Stomach (tissue), 9 donors: ENCODE measurements around the gene PRR5L. TPM values are rescaled to one million over a fixed set of nuclear protein-coding genes. Genes with fewer than 3 reads are reported as not detected.

Experiments
- DNase-seq, 2 donors: peaks; one replicate each; pipeline versions ENCODE4 v3.0.0 to v3.0.0-alpha.2; 2013 to 2019
- H3K27ac ChIP-seq, 5 donors: fragments of 200-600 bp in 4 of 5; sonication (generic) in 4 of 5; one replicate each; pipeline ENCODE4 v1.5.1; 2013 to 2019; ENCODE audit warnings: mild to moderate bottlenecking in 1 of 5, moderate library complexity in 1 of 5
- H3K27me3 ChIP-seq, 3 donors: fragments of 200-600 bp; sonication (generic); one replicate each; pipeline ENCODE4 v1.5.1; 2017 to 2019; ENCODE audit warnings: mixed run types in 1 of 3
- H3K36me3 ChIP-seq, 4 donors: fragments of 200-600 bp; sonication (generic); 1 replicate in 3 of 4; 2 replicates in 1 of 4; pipeline ENCODE4 v1.5.1; 2016 to 2019
- H3K4me1 ChIP-seq, 4 donors: fragments of 200-600 bp; sonication (generic); one replicate each; pipeline ENCODE4 v1.5.1; 2016 to 2019
- H3K4me3 ChIP-seq, 4 donors: fragments of 200-600 bp; sonication (generic) in 3 of 4; one replicate each; pipeline ENCODE4 v1.5.1; 2016 to 2019; ENCODE audit warnings: mild to moderate bottlenecking in 1 of 4
- H3K9me3 ChIP-seq, 4 donors: fragments of 200-600 bp; sonication (generic); one replicate each; pipeline ENCODE4 v1.5.1; 2016 to 2019
- EP300 ChIP-seq: sonication (generic); formaldehyde crosslinking; IDR thresholded peaks from one replicate; pipeline ENCODE4 v1.6.1; 2017; ENCODE audit warnings: antibody characterized with exemption
- POLR2A ChIP-seq, 4 donors: fragments of 450-650 bp; IDR thresholded peaks; one replicate each; pipeline ENCODE4 v1.6.1; 2016; ENCODE audit warnings: antibody characterized with exemption in 4 of 4, control low read depth in 2 of 4, mild to moderate bottlenecking in 1 of 4, moderate library complexity in 1 of 4
- POLR2AphosphoS5 ChIP-seq, 3 donors: sonication (generic); formaldehyde crosslinking; IDR thresholded peaks; one replicate each; pipeline ENCODE4 v1.6.1; 2016; ENCODE audit warnings: antibody characterized with exemption in 3 of 3
- WGBS, 5 donors: extraction: QIAGEN DNeasy Blood & Tissue Kit in 3 of 5; methylation state at CpG; one replicate each; pipeline versions ENCODE4 v1.1.5 to v1.1.7; 2013 to 2018; 5-methylcytosine and 5-hydroxymethylcytosine counted together
- intact Hi-C: fragments of 100-400 bp; cut with DNase I; formaldehyde crosslinking; loops from one replicate; pipeline ENCODE4 v1.15.1; 2023; ENCODE audit warnings: low total_unique reads
- polyA plus RNA-seq, 3 donors: library from polyadenylated mRNA; stranded (reverse); fragments of 200-250 nt; gene quantifications; one replicate each; pipeline ENCODE4 v1.2.3, GENCODE V29; 2013
- total RNA-seq, 5 donors: library from RNA; depleted of rRNA; stranded (reverse); fragments of >200 nt; gene quantifications; one replicate each; pipeline versions ENCODE4 v1.1.0 to v1.2.3, GENCODE V29; 2014 to 2016
- TF ChIP-seq, protein P1 (sequence below), 7 experiments: fragments of 450-650 bp in 4 of 7; fragments of 200-600 bp in 3 of 7; sonication (generic) in 3 of 7; IDR thresholded peaks; one replicate each; pipeline ENCODE4 v1.5.1; 2016 to 2019; ENCODE audit warnings: antibody characterized with exemption in 7 of 7, control low read depth in 2 of 7, mild to moderate bottlenecking in 1 of 7
- donor health status: healthy with polysubstance abuse.
- donor health status: Bipolar disorder and iron deficiency.
- donor health status: healthy.

PRR5L gene
- total and polyA plus RNA-seq, 8 donors: 1.4 to 274 (median 2.4) TPM; not detected in 1

DNA sequence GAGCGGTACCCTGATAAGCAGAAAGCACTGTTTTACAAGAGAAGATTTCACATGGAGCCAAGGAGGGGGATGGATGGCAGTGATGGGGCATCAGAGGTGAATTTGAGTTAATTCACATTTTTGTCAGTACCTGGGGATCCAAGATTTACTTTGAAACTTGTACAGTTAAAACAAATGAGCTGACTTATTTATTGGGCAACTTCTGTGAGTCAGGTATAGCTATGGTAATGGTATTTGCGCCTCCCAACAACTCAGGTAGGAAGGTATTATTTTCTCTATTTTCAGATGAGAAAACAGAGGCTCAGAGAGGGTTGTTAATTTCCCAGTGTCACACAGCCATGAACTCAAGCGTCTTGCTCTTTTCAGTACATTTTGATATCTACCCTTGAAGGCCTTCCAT, 83.6 kb downstream of the PRR5L start:
- Histone ChIP-seq H3K27me3 (peaks cover 0 to 42% (median 4%) of the 10 kb centered on the region in 3 donors), H3K4me3 (no peak overlapping the region), H3K36me3 (no peaks in the 10 kb centered on the region), H3K4me1 (peaks cover 10 to 28% (median 22%) of the 10 kb centered on the region in 4 donors), H3K27ac (no peak overlapping the region), H3K9me3 (no peaks in the 10 kb centered on the region)
- intact Hi-C loops: no loop called here
- 94 to 99% (median 96%) methylated on average over 3 of the region's 3 CpGs for WGBS, 5 donors
- TF ChIP-seq EP300 (no peak), POLR2AphosphoS5 (IDR thresholded peaks at IDR 0.05) (no peak), POLR2A (IDR thresholded peaks at IDR 0.05) (no peak)
- TF ChIP-seq, protein P1, sequence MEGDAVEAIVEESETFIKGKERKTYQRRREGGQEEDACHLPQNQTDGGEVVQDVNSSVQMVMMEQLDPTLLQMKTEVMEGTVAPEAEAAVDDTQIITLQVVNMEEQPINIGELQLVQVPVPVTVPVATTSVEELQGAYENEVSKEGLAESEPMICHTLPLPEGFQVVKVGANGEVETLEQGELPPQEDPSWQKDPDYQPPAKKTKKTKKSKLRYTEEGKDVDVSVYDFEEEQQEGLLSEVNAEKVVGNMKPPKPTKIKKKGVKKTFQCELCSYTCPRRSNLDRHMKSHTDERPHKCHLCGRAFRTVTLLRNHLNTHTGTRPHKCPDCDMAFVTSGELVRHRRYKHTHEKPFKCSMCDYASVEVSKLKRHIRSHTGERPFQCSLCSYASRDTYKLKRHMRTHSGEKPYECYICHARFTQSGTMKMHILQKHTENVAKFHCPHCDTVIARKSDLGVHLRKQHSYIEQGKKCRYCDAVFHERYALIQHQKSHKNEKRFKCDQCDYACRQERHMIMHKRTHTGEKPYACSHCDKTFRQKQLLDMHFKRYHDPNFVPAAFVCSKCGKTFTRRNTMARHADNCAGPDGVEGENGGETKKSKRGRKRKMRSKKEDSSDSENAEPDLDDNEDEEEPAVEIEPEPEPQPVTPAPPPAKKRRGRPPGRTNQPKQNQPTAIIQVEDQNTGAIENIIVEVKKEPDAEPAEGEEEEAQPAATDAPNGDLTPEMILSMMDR (IDR thresholded peaks at IDR 0.05): no peak
- no peak for DNase-seq

DNA sequence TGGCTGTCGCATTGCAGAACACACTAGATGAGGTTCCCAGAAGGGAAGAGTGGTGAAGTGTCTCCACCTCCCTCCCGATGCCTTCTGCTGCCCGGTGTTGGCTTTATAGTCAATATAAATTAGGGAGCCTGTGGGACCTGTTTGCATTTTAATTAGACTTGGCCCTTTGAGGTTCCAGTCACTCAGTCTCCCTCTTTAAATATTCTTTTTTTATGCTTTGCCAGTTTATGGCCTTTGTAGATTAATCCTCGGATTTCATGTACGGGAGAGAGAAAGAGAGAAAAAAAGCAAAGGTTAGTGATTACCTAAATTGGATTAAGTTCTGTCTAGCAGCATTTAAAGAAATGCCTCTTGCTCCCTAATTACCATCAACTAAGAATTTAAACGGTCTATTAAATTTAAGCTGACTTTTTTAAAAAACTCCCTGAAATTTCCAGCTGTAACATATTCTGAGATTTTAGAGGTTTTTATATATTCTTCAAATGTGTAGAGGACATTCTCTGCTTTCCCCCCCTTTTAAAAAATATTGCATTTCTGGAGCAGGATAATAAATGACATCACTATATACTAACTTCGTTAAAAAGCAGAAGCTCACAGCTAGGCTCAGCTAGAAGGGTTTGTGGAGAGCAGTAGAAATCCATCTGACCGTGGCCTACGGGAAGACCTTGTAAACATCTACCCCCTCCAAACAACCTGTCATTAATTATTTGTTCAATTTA, 84.4 kb downstream of the PRR5L start:
- Histone ChIP-seq H3K9me3 (no peaks in the 10 kb centered on the region), H3K27ac (no peak overlapping the region), H3K4me1 (peaks cover 10 to 28% (median 22%) of the 10 kb centered on the region in 4 donors), H3K36me3 (no peaks in the 10 kb centered on the region), H3K4me3 (no peak overlapping the region), H3K27me3 (peaks cover 0 to 34% (median 4%) of the 10 kb centered on the region in 3 donors)
- no peak for TF ChIP-seq POLR2A (IDR thresholded peaks at IDR 0.05)
- 73 to 87% (median 84%) methylated on average over 9 of the region's 9 CpGs for WGBS, 5 donors
- no peak for DNase-seq
- intact Hi-C loops: no loop called here

DNA sequence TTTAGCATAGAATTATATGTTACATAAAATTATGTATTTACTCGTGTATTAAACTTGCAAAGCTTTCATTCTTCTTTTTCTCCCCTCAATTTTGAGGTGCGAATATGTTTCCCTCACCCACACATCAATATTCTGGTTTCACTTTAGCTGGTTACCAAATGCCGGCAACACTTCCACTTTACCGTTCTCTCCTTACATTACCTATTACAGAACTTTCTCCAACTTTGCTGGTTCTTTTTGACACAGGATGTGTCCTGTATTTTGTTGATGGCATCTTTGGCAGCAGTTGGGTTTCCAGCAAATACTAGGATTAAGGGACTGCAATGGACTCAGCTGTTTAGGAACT, 84.9 kb downstream of the PRR5L start:
- intact Hi-C loops: no loop called here
- H3K27ac ChIP-seq: no peak overlapping the region
- H3K4me1 ChIP-seq: peaks cover 6 to 23% (median 17%) of the 10 kb centered on the region in 4 donors
- TF ChIP-seq POLR2A (IDR thresholded peaks at IDR 0.05) (no peak), EP300 (no peak), POLR2AphosphoS5 (IDR thresholded peaks at IDR 0.05) (no peak)
- TF ChIP-seq, protein P1 (IDR thresholded peaks at IDR 0.05): no peak
- H3K9me3 ChIP-seq: no peaks in the 10 kb centered on the region
- WGBS, 5 donors: 73 to 81% (median 78%) methylated on average over 4 of the region's 4 CpGs
- peaks cover 0 to 29% (median 4%) of the 10 kb centered on the region in 3 donors for H3K27me3 ChIP-seq
- no peak overlapping the region for H3K4me3 ChIP-seq
- no peaks in the 10 kb centered on the region for H3K36me3 ChIP-seq
- no peak for DNase-seq

DNA sequence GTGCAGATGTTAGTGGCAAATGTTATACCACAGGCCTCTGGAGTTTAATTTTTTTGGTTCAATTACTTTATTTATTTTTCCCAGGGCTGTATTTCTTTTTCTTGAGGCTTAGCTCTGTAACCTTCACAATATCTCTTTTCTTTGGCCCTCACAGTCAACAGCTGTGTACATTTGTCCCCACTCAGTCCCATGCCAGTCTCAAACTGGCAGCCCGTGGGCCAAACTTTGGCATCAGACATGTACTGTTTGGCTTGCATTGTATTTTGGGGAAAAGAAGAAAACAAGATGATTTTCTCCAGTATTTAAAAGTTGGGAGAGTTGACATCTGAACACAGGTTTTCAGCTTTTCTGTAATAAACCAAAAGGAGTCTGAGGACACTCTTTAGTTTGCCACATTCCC, 87.1 kb downstream of the PRR5L start:
- H3K36me3 ChIP-seq: no peaks in the 10 kb centered on the region
- peaks cover 0 to under 1% (median 0%) of the 10 kb centered on the region in 4 donors for H3K4me1 ChIP-seq
- H3K9me3 ChIP-seq: no peaks in the 10 kb centered on the region
- H3K4me3 ChIP-seq: no peak overlapping the region
- no peak overlapping the region for H3K27ac ChIP-seq
- peaks cover 0 to 7% (median 0%) of the 10 kb centered on the region in 3 donors for H3K27me3 ChIP-seq
- TF ChIP-seq POLR2AphosphoS5 (IDR thresholded peaks at IDR 0.05) (no peak), POLR2A (IDR thresholded peaks at IDR 0.05) (no peak), EP300 (no peak)
- TF ChIP-seq, protein P1 (IDR thresholded peaks at IDR 0.05): no peak
- intact Hi-C loops: no loop called here
- WGBS, 5 donors: 73 to 89% (median 83%) methylated on average over 1 of the region's 1 CpG
- DNase-seq: no peak
